ENCODE measurements around the gene PTPN4. TPM values are rescaled to one million over a fixed set of nuclear protein-coding genes. Genes with fewer than 3 reads are reported as not detected.

PTPN4 gene
- total RNA-seq, 2 donors from 2014 or later: 23.7 to 65.3 TPM

GRCh38 chr2:120005834-120006521, 246.3 kb downstream of the PTPN4 start:
- TF ChIP-seq CTCF (IDR thresholded peaks at IDR 0.05): no peak
- no peak for TF ChIP-seq POLR2A (IDR thresholded peaks at IDR 0.05)
- TF ChIP-seq POLR2AphosphoS5 (IDR thresholded peaks at IDR 0.05): no peak
- H3K27me3 ChIP-seq (replicated peaks; ENCODE audit: insufficient read depth): no peaks in the 10 kb centered on the region
- H3K4me1 ChIP-seq (replicated peaks): no peaks in the 10 kb centered on the region
- no peak overlapping the region for H3K4me3 ChIP-seq
- 92% methylated on average over 11 of the region's 11 CpGs for WGBS
- intact Hi-C loops (cut with DNase I): no loop called here
- H3K27ac ChIP-seq: no peak overlapping the region
- no peaks in the 10 kb centered on the region for H3K9me3 ChIP-seq
- DNase-seq (ENCODE audit: low spot score): no peak
- no peaks in the 10 kb centered on the region for H3K36me3 ChIP-seq

- H3K9me3 ChIP-seq: no peaks in the 10 kb centered on the region
Measured at GRCh38 chr2:120007851-120008250, 248.1 kb downstream of the PTPN4 start.

GRCh38 chr2:120012363-120012762, 252.6 kb downstream of the PTPN4 start:
- peak overlapping the region; percentile 95 to 100 for H3K4me3 ChIP-seq
- no peaks in the 10 kb centered on the region for H3K36me3 ChIP-seq
- TF ChIP-seq POLR2A (IDR thresholded peaks at IDR 0.05) (no peak), POLR2AphosphoS5 (IDR thresholded peaks at IDR 0.05) (no peak), CTCF (IDR thresholded peaks at IDR 0.05) (no peak)
- H3K27ac ChIP-seq: peak overlapping the region; percentile 91
- no peaks in the 10 kb centered on the region for H3K4me1 ChIP-seq (replicated peaks)
- DNase-seq (ENCODE audit: low spot score): no peak
- 16% methylated on average over 8 of the region's 8 CpGs for WGBS
- no peaks in the 10 kb centered on the region for H3K9me3 ChIP-seq
- intact Hi-C loops (cut with DNase I): loop anchor here (2.0 kb wide), 1 partner anchor 254 kb away; the partner anchor contains the start of gene PTPN4
- no peaks in the 10 kb centered on the region for H3K27me3 ChIP-seq (replicated peaks; ENCODE audit: insufficient read depth)

More at GRCh38 chr2:120007851-120008250, 248.1 kb downstream of the PTPN4 start:
- H3K27ac ChIP-seq: no peak overlapping the region
- no peak overlapping the region for H3K4me3 ChIP-seq
- no peak for DNase-seq (ENCODE audit: low spot score)
- H3K4me1 ChIP-seq (replicated peaks): no peaks in the 10 kb centered on the region
- no peak for TF ChIP-seq POLR2AphosphoS5 (IDR thresholded peaks at IDR 0.05)
- no peak for TF ChIP-seq POLR2A (IDR thresholded peaks at IDR 0.05)
- no peak for TF ChIP-seq CTCF (IDR thresholded peaks at IDR 0.05)
- H3K36me3 ChIP-seq: no peaks in the 10 kb centered on the region
- WGBS: 90% methylated on average over 4 of the region's 4 CpGs
- intact Hi-C loops (cut with DNase I): no loop called here
- H3K27me3 ChIP-seq (replicated peaks; ENCODE audit: insufficient read depth): no peaks in the 10 kb centered on the region

GRCh38 chr2:120012771-120013596, 253.3 kb downstream of the PTPN4 start, which contains the start of gene EPB41L5:
Gene EPB41L5, plus strand, starts transcription at chr2:120013077. Its CDS starts 6,008 bp downstream, at chr2:120019085.
- peak; percentile 90 for DNase-seq (ENCODE audit: low spot score)
- H3K27ac ChIP-seq: peak within 1 kb of the TSS; percentile 91
- no peaks in the 10 kb centered on the region for H3K9me3 ChIP-seq
- H3K27me3 ChIP-seq (replicated peaks; ENCODE audit: insufficient read depth): no peaks in the 10 kb centered on the region
- WGBS: under 1% methylated on average over 65 of the region's 104 CpGs
- TF ChIP-seq POLR2AphosphoS5 (IDR thresholded peaks at IDR 0.05) (peak; percentile 92), CTCF (IDR thresholded peaks at IDR 0.05) (no peak), POLR2A (IDR thresholded peaks at IDR 0.05) (peak; percentile 61)
- H3K36me3 ChIP-seq: no peaks in the 10 kb centered on the region
- intact Hi-C loops (cut with DNase I): loop anchor here (2.0 kb wide), 1 partner anchor 254 kb away; the partner anchor contains the start of gene PTPN4
- peak within 1 kb of the TSS; percentile 95 to 100 for H3K4me3 ChIP-seq
- no peaks in the 10 kb centered on the region for H3K4me1 ChIP-seq (replicated peaks)
